Right hindlimb (tissue), 1 donor: ENCODE data around the gene VAPA.

Source experiments
- DNase-seq: peaks from one replicate; pipeline ENCODE4 v3.0.0-alpha.2; 2018

Gene VAPA

DNA sequence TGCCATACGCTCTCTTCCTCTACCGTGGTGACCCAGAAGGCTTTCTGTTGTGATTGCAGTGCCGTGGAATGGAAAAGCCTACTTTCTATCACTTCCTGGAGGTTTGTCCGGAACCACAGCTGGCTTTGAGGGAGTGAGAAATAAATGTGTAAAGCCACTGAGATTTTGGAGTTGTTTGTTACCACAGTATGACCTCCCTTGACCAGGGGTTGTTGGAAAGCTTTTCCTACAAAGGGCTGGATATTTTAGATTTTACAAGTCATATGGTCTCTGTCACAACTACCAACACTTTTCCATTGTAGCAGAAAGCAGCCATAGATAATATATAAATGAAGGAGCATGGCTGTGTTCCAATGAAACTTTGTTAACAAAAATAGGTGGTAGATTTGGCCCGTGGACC is 70.3 kb downstream of the VAPA start:
- no peak for DNase-seq

DNA sequence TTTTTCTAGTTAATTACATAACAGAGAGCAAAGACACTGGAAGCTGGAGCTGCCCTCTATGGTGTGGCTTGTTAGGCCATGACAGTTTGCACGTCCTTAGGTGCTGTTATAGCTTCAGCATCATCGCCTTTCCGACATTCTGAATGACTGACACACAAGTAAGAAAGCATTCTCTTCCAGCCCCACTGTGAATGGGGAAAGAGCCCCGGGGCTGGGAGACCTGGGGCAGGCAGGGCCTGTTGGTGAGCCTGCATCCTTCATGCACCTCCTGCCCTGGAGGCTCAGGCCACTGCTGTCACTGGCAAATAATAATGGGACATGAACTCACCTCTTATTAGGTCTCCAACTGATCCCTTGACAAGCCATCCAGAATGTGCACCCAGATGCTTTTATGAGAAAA is 71.8 kb downstream of the VAPA start:
- no peak for DNase-seq

DNA sequence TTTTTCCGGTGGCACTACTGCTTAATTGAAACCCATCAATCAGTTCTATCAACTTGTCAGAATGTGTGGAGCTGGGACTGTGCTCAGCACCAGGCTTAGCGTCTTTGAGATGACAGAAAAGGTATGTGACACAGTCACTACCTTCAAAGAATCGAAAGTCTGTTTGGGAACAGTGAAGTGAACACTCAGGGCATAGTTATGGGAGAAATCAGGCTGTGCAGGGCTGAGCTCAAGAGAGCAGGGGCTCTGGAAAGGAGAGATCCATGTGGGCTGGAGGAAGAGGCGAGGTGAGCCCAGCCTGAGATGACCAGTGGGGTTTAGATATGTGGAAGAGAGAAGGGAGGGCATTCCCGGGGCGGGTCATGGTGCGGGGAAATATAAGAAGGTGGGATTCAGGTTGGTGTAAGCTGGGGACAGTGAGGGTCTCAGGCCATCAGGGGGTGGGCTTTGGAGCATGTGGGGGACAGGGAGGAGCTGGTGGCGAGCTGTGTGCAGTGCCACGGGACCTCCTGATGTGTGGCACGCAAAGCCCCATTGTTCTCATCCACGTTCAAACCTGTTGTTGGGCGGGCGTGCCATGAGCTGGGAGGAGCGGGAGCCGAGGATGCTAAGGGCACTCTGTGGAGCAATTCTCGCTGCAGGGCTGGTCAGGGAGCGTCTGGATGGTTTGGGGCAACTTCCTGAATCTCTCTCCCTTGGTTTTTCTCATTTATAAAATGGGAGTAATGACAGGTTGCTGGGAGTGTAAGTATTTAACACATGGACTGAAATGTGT is 72.5 kb downstream of the VAPA start:
- DNase-seq = no peak

GRCh38 chr18:9987345-9987744 is 73.5 kb downstream of the VAPA start:
- DNase-seq = no peak

DNA sequence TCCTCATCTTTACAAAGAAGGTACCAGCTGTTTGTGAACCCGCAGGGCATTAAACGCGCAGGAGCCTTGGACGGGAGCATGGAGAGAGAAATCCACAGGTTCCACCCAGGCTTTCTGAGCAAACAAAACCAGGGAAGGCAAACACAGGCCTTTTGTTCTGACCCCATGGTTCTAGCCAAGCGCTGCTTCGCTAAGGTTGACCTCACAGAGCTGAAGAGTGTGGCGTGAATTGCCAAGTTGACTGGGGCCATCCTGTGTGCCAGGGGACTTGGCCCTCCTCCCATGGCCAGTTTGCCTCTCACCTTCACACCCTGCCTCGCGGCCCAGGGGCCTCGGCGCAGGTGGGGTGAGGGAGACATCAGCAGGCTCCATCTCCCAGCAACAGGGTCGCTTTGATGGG is 74.1 kb downstream of the VAPA start:
- DNase-seq = no peak

DNA sequence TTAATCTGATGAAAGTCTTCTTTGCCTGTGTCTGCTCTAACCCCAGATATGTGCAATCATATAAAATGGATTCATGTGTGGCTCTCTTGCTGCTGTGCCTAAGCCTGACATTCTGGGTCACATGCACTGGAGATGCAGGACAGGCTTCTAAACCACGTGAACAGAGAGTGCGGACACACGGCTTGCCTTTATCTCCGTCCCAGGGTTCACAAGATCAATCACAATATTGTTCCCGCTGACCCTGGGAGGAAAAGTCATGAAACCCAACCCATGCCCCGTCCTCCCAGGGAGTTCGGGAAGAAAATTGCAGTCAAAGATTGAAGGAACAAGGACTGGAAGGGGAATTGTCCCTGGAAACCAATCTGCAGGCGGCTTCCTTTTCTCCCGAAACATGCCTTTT is 74.8 kb downstream of the VAPA start:
- DNase-seq = no peak

DNA sequence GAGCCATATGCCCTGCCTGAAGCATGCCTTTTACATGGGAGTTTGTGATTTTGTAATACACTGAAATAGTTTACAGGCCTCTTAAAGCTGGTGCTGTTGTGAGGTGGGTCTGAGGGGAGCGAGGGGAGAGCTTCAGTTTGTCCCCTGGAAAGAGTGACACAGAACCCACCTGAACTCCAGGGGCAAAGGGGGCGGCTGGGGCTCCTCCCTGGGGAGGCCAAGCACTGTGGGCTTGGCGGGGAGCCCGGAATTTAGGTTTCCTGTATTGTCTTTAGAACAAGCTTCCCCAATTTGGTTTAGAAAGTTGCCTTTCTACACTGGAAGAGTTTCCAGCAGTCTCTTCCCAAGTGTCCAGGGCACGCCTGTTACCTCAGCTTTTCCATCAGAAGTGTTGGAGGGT is 75.7 kb downstream of the VAPA start:
- no peak for DNase-seq

GRCh38 chr18:9991011-9992000 is 77.5 kb downstream of the VAPA start:
- no peak for DNase-seq

GRCh38 chr18:9992300-9992972 is 78.6 kb downstream of the VAPA start:
- no peak for DNase-seq

DNA sequence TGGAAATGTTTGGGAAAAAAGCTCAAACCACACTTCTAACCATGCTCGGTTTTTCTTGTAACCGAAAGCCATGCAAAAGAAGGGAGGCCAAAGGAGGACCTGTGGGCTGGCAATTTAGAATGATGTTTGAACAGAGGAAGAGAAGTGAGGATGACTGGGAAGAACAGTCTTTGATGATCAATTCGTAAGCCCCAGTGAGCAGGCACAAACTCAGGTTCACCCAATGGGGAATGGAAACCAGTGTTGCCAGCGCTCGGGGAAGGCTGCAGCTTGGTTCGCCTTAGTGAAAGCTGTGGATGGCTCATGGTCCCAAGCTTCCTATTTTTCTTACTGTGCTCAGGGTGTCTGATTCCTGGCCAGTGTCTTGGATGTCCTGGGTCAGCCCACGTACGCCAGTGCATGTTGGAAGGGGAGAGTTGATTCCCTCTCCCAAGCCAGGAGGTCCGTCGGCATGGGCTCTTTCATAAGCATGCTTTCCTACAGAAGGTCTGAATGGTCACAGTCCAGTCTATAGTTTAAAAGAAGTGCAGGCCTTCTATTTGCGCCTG is 79.2 kb downstream of the VAPA start:
- no peak for DNase-seq

GRCh38 chr18:9993521-9994025 is 79.8 kb downstream of the VAPA start:
- DNase-seq = no peak

DNA sequence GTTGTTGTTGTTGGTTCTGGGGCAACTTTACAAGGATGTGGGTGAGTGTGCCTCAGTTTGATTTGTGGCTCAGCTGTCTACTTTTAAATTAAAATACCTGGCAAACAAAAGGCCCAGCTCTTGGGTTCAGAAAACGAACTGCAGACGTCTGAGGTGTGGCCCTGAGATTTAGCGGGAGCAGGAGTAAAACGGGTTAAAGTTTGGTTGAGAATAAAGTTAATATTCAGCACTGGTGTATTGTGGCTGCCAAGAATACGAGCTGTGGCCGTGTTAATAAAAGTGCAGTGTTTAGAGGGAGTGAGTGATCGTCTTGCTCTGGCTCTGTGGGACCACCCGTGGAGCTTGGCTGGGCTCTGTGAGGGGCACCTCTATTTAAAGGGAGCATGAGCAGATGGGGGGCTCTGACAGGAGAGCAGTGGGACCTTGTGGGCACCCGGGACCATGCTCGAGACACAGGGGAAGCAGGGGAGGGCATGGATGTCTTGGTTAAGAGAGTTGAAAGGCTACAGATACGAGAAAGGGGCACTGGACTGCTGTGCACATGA is 80.3 kb downstream of the VAPA start:
- DNase-seq = no peak

DNA sequence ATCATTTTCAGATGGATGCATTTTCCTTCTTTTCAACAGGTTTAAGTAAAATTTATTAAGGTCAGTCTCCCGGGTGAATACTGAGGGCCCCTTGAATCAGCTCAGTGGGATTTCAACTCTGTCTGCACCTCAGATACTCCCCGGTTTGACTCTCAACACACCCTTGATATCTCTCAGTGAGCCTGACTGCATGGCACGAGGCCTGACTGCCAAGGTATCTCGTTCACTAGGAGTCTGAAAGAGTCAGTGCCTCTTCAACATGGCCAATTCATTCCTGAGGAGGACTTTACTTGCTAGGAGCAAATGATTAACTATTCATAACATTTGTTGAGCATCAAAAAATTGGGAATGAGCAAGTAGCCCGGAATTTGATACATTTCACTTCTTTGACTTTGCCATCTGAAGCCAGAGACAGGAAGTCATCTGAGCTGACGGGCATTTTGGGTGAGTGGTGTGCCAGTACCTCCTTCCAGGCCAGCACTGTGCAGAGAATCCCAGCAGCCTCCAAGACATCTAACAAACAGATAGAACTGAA is 81.0 kb downstream of the VAPA start:
- DNase-seq = no peak

DNA sequence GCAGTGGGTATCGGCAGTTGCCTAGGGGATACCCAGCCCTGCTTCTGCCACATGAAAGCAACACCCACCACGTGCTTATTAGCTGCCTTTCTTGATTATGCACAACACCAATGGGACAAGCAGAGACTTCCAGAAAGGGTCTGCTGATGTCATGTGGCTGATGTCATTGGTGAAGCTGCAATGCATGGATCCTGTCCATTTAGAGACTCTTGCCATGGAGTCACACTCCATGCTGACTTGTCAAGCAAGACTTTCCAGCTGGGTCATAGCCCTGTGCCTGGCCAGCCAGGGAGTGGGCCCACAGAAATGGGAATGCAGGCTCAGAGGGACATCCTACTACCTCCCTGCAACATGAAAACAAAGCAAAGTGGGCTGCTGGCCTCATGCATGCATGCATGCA is 81.8 kb downstream of the VAPA start:
- no peak for DNase-seq

DNA sequence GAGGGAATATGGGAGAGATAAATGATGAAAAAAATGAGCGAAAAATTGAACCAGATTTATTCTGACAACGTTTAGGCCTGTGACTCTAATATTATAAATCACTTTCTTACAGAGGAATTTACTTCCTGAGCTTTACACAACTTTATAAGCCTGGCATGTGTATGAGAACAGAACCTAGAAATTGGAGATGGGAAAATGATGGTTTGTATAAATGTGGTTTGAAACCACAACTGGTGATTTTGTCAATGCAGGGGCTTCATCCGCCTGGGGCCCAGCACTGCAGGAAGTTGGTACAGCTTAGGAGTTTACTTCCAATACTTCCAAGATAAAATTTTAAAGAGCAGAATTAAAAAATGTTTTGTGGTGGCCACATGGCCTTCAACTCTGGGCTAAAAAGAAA is 82.3 kb downstream of the VAPA start:
- no peak for DNase-seq

GRCh38 chr18:9997711-9998110 is 83.9 kb downstream of the VAPA start:
- DNase-seq = no peak

DNA sequence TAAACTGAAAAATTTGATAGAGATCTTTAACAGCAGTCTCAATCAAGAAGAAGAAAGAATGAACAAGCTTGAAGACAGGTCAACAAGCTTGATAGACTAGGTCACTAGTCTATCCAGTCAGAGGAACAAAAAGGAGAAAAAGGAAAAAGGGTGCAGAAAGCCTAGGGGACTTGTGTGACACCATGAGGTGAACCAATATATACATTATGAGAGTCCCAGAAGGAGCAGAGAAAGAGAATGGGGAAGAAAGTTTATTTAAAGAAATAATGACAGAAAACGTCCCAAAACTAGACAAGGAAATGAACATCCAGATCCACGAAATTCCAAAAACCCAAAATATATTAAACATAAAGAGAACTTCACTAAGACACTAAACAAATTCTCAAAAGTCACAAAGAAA is 84.5 kb downstream of the VAPA start:
- DNase-seq = no peak

DNA sequence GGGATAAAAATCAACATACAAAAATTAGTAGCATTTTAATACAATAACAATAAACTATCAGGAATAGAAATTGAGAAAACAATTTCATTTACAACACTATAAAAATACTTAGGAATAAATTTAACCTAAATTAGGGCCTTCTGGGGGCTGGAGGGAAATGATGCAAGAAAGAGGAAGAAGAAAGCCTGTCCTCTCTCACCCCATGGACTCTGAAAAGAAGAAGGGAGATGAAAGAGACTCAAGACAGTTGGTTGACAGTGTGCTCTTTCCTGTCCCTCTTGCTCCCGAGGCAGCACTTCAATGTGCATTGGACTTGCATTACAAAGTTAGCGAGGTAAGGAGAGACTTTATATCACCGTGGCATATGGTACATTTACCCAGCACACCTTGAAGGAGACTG is 88.5 kb downstream of the VAPA start:
- no peak for DNase-seq

DNA sequence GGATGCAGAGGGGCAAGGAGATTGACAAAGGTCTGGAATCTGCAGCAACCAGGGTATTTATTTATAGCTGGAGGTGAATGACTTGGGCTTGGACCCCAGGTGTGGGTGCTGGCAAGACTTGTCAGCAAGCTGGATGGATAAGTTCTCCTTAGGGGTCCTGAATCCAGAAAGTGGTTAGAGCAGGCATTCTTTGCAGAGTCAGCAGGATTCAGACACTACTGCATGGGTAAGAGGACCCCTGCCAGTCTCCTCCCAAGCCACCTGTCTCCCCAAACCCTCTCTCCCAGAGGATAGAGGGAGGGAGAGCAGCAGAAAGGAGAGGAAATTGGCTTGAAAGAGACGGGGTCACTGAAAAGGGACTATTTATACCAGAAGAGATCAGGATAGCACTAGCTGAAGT is 89.5 kb downstream of the VAPA start:
- no peak for DNase-seq

DNA sequence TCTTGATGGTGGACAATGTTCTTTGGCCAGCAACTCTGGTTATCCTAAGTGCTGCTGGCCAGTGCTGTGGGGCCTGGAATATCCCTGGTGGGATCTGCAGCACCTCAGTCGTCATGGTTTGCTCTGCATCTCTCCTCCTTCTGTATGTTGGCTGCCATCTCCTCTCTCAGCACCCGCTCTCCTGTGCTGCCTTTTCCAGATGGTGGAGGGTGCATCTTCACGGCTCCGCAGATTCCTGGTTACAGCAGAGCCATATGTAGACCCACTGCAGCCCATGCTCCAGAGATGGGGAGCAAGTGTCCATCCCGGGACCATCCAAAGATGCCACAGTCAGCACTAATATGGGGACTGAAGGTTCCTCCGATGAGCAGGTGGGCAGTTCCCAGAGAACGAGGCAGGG is 90.0 kb downstream of the VAPA start:
- no peak for DNase-seq

- DNase-seq = no peak
Observed at GRCh38 chr18:10006311-10006893, 92.6 kb downstream of the VAPA start.
